ENCODE measurements around the gene MCOLN1.

- TF ChIP-seq POLR2A (IDR thresholded peaks at IDR 0.05) = no peak
- TF ChIP-seq, protein P1, sequence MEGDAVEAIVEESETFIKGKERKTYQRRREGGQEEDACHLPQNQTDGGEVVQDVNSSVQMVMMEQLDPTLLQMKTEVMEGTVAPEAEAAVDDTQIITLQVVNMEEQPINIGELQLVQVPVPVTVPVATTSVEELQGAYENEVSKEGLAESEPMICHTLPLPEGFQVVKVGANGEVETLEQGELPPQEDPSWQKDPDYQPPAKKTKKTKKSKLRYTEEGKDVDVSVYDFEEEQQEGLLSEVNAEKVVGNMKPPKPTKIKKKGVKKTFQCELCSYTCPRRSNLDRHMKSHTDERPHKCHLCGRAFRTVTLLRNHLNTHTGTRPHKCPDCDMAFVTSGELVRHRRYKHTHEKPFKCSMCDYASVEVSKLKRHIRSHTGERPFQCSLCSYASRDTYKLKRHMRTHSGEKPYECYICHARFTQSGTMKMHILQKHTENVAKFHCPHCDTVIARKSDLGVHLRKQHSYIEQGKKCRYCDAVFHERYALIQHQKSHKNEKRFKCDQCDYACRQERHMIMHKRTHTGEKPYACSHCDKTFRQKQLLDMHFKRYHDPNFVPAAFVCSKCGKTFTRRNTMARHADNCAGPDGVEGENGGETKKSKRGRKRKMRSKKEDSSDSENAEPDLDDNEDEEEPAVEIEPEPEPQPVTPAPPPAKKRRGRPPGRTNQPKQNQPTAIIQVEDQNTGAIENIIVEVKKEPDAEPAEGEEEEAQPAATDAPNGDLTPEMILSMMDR (IDR thresholded peaks at IDR 0.05) = no peak
These were observed 36.2 kb downstream of the MCOLN1 start for GRCh38 chr19:7558667-7559066.
